HepG2 (cell line): ENCODE measurements around the gene MPPE1. TPM values are rescaled to one million over a fixed set of nuclear protein-coding genes. Genes with fewer than 3 reads are reported as not detected.
A peak's percentile ranks its signal among the peaks of the same experiment; 100 is the strongest.

Experiments
- CAMTA2 ChIP-seq: sonication (generic); formaldehyde crosslinking; IDR thresholded peaks from 2 replicates; pipeline ENCODE4 v1.4.0; 2020; ENCODE audit warnings: mild to moderate bottlenecking, missing genetic modification reagents, borderline replicate concordance
- CEBPB ChIP-seq: IDR thresholded peaks from 2 replicates; pipeline ENCODE4 v1.6.1; 2011; ENCODE audit warnings: low read depth, low read length, improper control_type of control experiment, borderline replicate concordance
- CHD4 ChIP-seq: fragments of 200-600 bp; sonication (generic); IDR thresholded peaks from 2 replicates; pipeline ENCODE4 v1.7.0; 2017; ENCODE audit warnings: mild to moderate bottlenecking, low read length, borderline replicate concordance
- CSRNP2 ChIP-seq: sonication (generic); formaldehyde crosslinking; conservative IDR thresholded peaks from 2 replicates; pipeline ENCODE4 v1.8.0; 2022; ENCODE audit warnings: low read depth, missing genetic modification reagents
- FOXK2 ChIP-seq: fragments of 450-650 bp; IDR thresholded peaks from 2 replicates; pipeline ENCODE4 v1.6.1; 2016
- HIVEP1 ChIP-seq: sonication (generic); formaldehyde crosslinking; IDR thresholded peaks from 2 replicates; pipeline ENCODE4 v1.4.0; 2020; ENCODE audit warnings: mild to moderate bottlenecking, missing genetic modification reagents
- IRF1 ChIP-seq: sonication (generic); formaldehyde crosslinking; IDR thresholded peaks from 2 replicates; pipeline ENCODE4 v1.4.0; 2020; ENCODE audit warnings: low read depth, mild to moderate bottlenecking, missing genetic modification reagents
- JUNB ChIP-seq: sonication (generic); formaldehyde crosslinking; IDR thresholded peaks from 2 replicates; pipeline ENCODE4 v1.8.0; 2022; ENCODE audit warnings: missing genetic modification reagents, mild to moderate bottlenecking, borderline replicate concordance
- KAT7 ChIP-seq: IDR thresholded peaks from 2 replicates; pipeline ENCODE4 v1.6.1; 2018; ENCODE audit warnings: borderline replicate concordance, missing compliant biosample characterization
- MZF1 ChIP-seq: sonication (generic); formaldehyde crosslinking; IDR thresholded peaks from 2 replicates; pipeline ENCODE4 v1.8.1; 2023; ENCODE audit warnings: mild to moderate bottlenecking, missing genetic modification reagents, borderline replicate concordance
- NCOA5 ChIP-seq: sonication (generic); formaldehyde crosslinking; IDR thresholded peaks from 2 replicates; pipeline ENCODE4 v1.4.0; 2020; ENCODE audit warnings: missing genetic modification reagents
- NFE2L2 ChIP-seq: fragments of 150-350 bp; IDR thresholded peaks from 2 replicates; pipeline ENCODE4 v1.6.1; 2014; ENCODE audit warnings: low read length
- NR2F1 ChIP-seq, 2 experiments: fragments of 450-650 bp in 1 of 2; formaldehyde crosslinking in 1 of 2; IDR thresholded peaks; 2 replicates each; pipeline versions ENCODE4 v1.5.0 to v1.6.1; 2016 to 2020; ENCODE audit warnings: mild to moderate bottlenecking in 1 of 2, missing compliant biosample characterization in 1 of 2, missing genetic modification reagents in 1 of 2, moderate library complexity in 1 of 2
- REXO4 ChIP-seq: sonication (generic); formaldehyde crosslinking; IDR thresholded peaks from 2 replicates; pipeline ENCODE4 v1.8.0; 2022; ENCODE audit warnings: missing genetic modification reagents, mild to moderate bottlenecking, borderline replicate concordance
- SIN3B ChIP-seq: fragments of 150-350 bp; IDR thresholded peaks from 2 replicates; pipeline ENCODE4 v1.6.1; 2014; ENCODE audit warnings: low read length
- ZBTB7B ChIP-seq: sonication (generic); formaldehyde crosslinking; IDR thresholded peaks from 2 replicates; pipeline ENCODE4 v1.4.0; 2020; ENCODE audit warnings: missing genetic modification reagents
- ZFX ChIP-seq: sonication (generic); formaldehyde crosslinking; IDR thresholded peaks from 2 replicates; pipeline ENCODE4 v1.4.0; 2020; ENCODE audit warnings: mild to moderate bottlenecking, low read depth, missing genetic modification reagents, moderate library complexity
- ZNF276 ChIP-seq: sonication (generic); formaldehyde crosslinking; IDR thresholded peaks from 2 replicates; pipeline ENCODE4 v1.4.0; 2020; ENCODE audit warnings: mild to moderate bottlenecking, low read depth, missing genetic modification reagents
- ZNF441 ChIP-seq: sonication (generic); formaldehyde crosslinking; IDR thresholded peaks from 2 replicates; pipeline ENCODE4 v1.7.0; 2021; ENCODE audit warnings: missing genetic modification reagents, borderline replicate concordance
- ZNF607 ChIP-seq: sonication (generic); formaldehyde crosslinking; IDR thresholded peaks from 2 replicates; pipeline ENCODE4 v1.5.1; 2020; ENCODE audit warnings: missing genetic modification reagents, mild to moderate bottlenecking, borderline replicate concordance
- ZNF891 ChIP-seq: sonication (generic); formaldehyde crosslinking; IDR thresholded peaks from 2 replicates; pipeline ENCODE4 v1.5.0; 2020; ENCODE audit warnings: mild to moderate bottlenecking, missing genetic modification reagents
- polyA plus RNA-seq, 8 experiments: library from polyadenylated mRNA; depleted of rRNA in 3 of 8; stranded (reverse) in 7 of 8; unstranded in 1 of 8; fragments of >200 nt; fragmentation: Illumina TruSeq in 4 of 8; extraction: Trizol in 4 of 8; gene quantifications; 2 replicates each; pipeline versions ENCODE4 v1.2.1 to v1.2.3, GENCODE V29; 2011 to 2016; ENCODE audit warnings: low read depth in 4 of 8, missing spikeins in 1 of 8, mixed read lengths in 1 of 8; ENCODE audit not compliant: insufficient read depth in 1 of 8
- total RNA-seq, 5 experiments: library from RNA; depleted of rRNA; stranded (reverse); fragments of >200 nt; fragmentation: Illumina TruSeq; extraction: Trizol; gene quantifications; 2 replicates each; pipeline ENCODE4 v1.2.3, GENCODE V29; 2016; ENCODE audit warnings: low read depth in 1 of 5
- TF ChIP-seq, protein P1 (sequence below): sonication (generic); formaldehyde crosslinking; IDR thresholded peaks from 2 replicates; pipeline ENCODE4 v1.4.0; 2020; ENCODE audit warnings: missing genetic modification reagents, borderline replicate concordance

MPPE1 gene
- total and polyA plus RNA-seq, 2 of the 13 experiments (the other 11 are each of a cell fraction or from before 2014, with no cell fraction given): 9.6 to 11.9 TPM

DNA sequence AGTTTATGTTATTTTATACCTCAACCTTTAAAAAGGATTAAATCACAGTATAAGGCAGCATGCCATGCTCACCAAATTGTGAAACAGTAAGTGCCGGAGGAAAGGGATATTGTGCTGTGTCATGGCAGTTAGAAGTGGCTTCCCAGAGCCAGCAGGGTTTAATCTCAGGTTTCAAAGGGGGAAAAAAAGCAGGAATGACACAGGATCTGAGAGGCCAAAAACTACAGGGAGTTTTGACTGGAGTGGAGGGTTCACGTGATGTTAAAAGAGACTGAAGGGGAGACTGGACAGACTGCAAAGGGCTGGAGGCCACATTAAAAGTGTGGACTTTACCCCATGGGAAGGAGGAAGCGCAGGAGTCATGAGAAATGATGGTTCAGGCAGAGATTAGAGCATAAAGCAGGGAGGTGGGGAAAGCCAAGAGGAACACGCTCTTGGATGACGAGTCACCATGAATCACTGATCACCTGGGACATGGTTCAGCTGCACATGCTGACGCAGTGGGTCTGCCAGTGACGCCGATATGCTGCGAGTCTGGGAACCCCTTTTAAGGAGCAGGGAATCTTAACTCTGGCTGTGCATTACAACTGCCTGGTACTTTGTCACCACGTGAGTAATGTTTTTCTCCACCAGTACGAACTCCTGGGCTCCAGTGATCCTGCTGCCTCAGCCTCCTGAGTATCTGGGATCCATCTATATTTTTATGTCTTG, 50.8 kb downstream of the MPPE1 start (continued):
- TF ChIP-seq CAMTA2 (CRISPR knock-in tag) (no peak), CSRNP2 (no peak), REXO4 (no peak), KAT7 (CRISPR knock-in tag) (no peak), MZF1 (CRISPR knock-in tag) (no peak), NR2F1 (CRISPR knock-in tag; IDR thresholded peaks at IDR 0.05) (peak in 1 of 2 experiments; percentile 9; a peak in 1 of 4 replicates), CHD4 (no peak), ZBTB7B (CRISPR knock-in tag) (0 out of 2 replicates have a peak, but pooled peaks have one; percentile 27), ZNF891 (CRISPR knock-in tag) (no peak), ZFX (CRISPR knock-in tag) (no peak; the same call in 1 of the 2 replicates), HIVEP1 (CRISPR knock-in tag) (no peak), CEBPB (peak; percentile 72), ZNF607 (no peak), ZNF441 (CRISPR knock-in tag) (no peak), IRF1 (CRISPR knock-in tag) (no peak), SIN3B (no peak), NFE2L2 (peak; percentile 98), ZNF276 (no peak), JUNB (0 out of 2 replicates have a peak, but pooled peaks have one; percentile 45), FOXK2 (no peak), NCOA5 (CRISPR knock-in tag) (no peak)
- TF ChIP-seq, protein P1, sequence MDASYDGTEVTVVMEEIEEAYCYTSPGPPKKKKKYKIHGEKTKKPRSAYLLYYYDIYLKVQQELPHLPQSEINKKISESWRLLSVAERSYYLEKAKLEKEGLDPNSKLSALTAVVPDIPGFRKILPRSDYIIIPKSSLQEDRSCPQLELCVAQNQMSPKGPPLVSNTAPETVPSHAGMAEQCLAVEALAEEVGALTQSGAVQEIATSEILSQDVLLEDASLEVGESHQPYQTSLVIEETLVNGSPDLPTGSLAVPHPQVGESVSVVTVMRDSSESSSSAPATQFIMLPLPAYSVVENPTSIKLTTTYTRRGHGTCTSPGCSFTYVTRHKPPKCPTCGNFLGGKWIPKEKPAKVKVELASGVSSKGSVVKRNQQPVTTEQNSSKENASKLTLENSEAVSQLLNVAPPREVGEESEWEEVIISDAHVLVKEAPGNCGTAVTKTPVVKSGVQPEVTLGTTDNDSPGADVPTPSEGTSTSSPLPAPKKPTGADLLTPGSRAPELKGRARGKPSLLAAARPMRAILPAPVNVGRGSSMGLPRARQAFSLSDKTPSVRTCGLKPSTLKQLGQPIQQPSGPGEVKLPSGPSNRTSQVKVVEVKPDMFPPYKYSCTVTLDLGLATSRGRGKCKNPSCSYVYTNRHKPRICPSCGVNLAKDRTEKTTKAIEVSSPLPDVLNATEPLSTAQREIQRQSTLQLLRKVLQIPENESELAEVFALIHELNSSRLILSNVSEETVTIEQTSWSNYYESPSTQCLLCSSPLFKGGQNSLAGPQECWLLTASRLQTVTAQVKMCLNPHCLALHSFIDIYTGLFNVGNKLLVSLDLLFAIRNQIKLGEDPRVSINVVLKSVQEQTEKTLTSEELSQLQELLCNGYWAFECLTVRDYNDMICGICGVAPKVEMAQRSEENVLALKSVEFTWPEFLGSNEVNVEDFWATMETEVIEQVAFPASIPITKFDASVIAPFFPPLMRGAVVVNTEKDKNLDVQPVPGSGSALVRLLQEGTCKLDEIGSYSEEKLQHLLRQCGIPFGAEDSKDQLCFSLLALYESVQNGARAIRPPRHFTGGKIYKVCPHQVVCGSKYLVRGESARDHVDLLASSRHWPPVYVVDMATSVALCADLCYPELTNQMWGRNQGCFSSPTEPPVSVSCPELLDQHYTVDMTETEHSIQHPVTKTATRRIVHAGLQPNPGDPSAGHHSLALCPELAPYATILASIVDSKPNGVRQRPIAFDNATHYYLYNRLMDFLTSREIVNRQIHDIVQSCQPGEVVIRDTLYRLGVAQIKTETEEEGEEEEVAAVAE: peak; percentile 53; the same call in 1 of the 2 replicates
